IMR-90 (cell line): ENCODE data around the gene C2orf92. TPM values are rescaled to one million over a fixed set of nuclear protein-coding genes. Genes with fewer than 3 reads are reported as not detected.

ENCODE experiments used
- ATAC-seq: fragments of 200-7000 bp; cut with Tn5 transposase; 2 replicates; pipeline ENCODE4 v1.9.1; 2020; ENCODE audit warnings: low read depth, mild to moderate bottlenecking, moderate library complexity
- BruUV-seq: library from RNA; stranded (reverse); fragments of 400-500 nt; replicated peaks from 2 replicates; lab custom pipeline; 2021; lab: Mats Ljungman, UMichigan
- CTCF ChIA-PET: fragments of 300-600 bp; formaldehyde crosslinking; extraction: SDS; loops from one replicate; lab custom pipeline; 2021; ENCODE audit warnings: antibody characterized with exemption; lab: Yijun Ruan, JAX
- POLR2A ChIA-PET: fragments of 300-600 bp; sonication (Branson Sonifier 250); formaldehyde crosslinking; loops from one replicate; lab custom pipeline; 2022; ENCODE audit warnings: antibody characterized with exemption; ENCODE audit not compliant: unreplicated experiment; lab: Charles Lee
- DNase-seq: peaks from one replicate; pipeline ENCODE4 v3.0.0; 2013
- H2AFZ ChIP-seq: replicated peaks from 2 replicates; pipeline ENCODE3; 2013; ENCODE audit warnings: low read length, mild to moderate bottlenecking; ENCODE audit not compliant: poor library complexity
- H2AK5ac ChIP-seq: 2 replicates; pipeline ENCODE4 v1.6.1; 2013; ENCODE audit warnings: low read depth, low read length, inconsistent platforms
- H2AK9ac ChIP-seq: replicated peaks from 2 replicates; pipeline ENCODE3; 2013; ENCODE audit warnings: mild to moderate bottlenecking, low read depth, low read length, moderate library complexity; ENCODE audit not compliant: poor library complexity
- H2BK120ac ChIP-seq: 2 replicates; pipeline ENCODE4 v1.6.1; 2013; ENCODE audit warnings: low read depth, low read length, inconsistent platforms
- H2BK15ac ChIP-seq: 3 replicates; pipeline ENCODE4 v1.6.1; 2013; ENCODE audit warnings: low read depth, low read length, inconsistent platforms
- H2BK20ac ChIP-seq: 2 replicates; pipeline ENCODE4 v1.6.1; 2013; ENCODE audit warnings: low read depth, mild to moderate bottlenecking, inconsistent platforms, low read length, moderate library complexity
- H2BK5ac ChIP-seq: 2 replicates; pipeline ENCODE4 v1.6.1; 2013; ENCODE audit warnings: mild to moderate bottlenecking, low read depth, low read length, inconsistent platforms; ENCODE audit not compliant: poor library complexity, severe bottlenecking
- H3K14ac ChIP-seq: replicated peaks from 2 replicates; pipeline ENCODE4 v1.6.1; 2013; ENCODE audit warnings: low read depth, low read length, inconsistent platforms
- H3K18ac ChIP-seq: 2 replicates; pipeline ENCODE4 v1.6.1; 2013; ENCODE audit warnings: low read depth, low read length, control low read depth
- H3K23ac ChIP-seq: 2 replicates; pipeline ENCODE4 v1.6.1; 2013; ENCODE audit warnings: low read depth, low read length, inconsistent platforms
- H3K27ac ChIP-seq: 2 replicates; pipeline ENCODE4 v1.5.1; 2013; ENCODE audit warnings: mild to moderate bottlenecking, control low read depth, low read length; ENCODE audit not compliant: insufficient read depth
- H3K27me3 ChIP-seq: 2 replicates; pipeline ENCODE4 v1.6.1; 2013; ENCODE audit warnings: low read length; ENCODE audit not compliant: control insufficient read depth, insufficient read depth
- H3K36me3 ChIP-seq: 2 replicates; pipeline ENCODE4 v1.6.1; 2013; ENCODE audit warnings: low read length, mixed read lengths; ENCODE audit not compliant: control insufficient read depth, insufficient read depth
- H3K4ac ChIP-seq: 2 replicates; pipeline ENCODE4 v1.6.1; 2013; ENCODE audit warnings: low read depth, low read length, inconsistent platforms
- H3K4me1 ChIP-seq: 2 replicates; pipeline ENCODE4 v1.6.1; 2013; ENCODE audit warnings: low read length, mixed read lengths; ENCODE audit not compliant: control insufficient read depth, insufficient read depth
- H3K4me2 ChIP-seq: 2 replicates; pipeline ENCODE4 v1.6.1; 2013; ENCODE audit warnings: low read depth, mild to moderate bottlenecking, control low read depth, low read length, moderate library complexity
- H3K4me3 ChIP-seq: 2 replicates; pipeline ENCODE4 v1.5.1; 2013; ENCODE audit warnings: low read depth, mild to moderate bottlenecking, control low read depth, low read length, moderate library complexity; ENCODE audit not compliant: insufficient read depth
- H3K56ac ChIP-seq: 2 replicates; pipeline ENCODE4 v1.6.1; 2013; ENCODE audit warnings: low read length, inconsistent platforms; ENCODE audit not compliant: insufficient read depth; ENCODE audit errors: extremely low read depth
- H3K79me1 ChIP-seq, 2 experiments: 2 replicates each; pipeline ENCODE4 v1.6.1; 2013; ENCODE audit warnings: low read length in 2 of 2, inconsistent platforms in 1 of 2, low read depth in 1 of 2
- H3K9ac ChIP-seq: 2 replicates; pipeline ENCODE4 v1.6.1; 2013; ENCODE audit warnings: low read depth, low read length, control low read depth
- H3K9me1 ChIP-seq: 2 replicates; pipeline ENCODE4 v1.6.1; 2013; ENCODE audit warnings: low read length, inconsistent platforms; ENCODE audit not compliant: insufficient read depth
- H3K9me3 ChIP-seq: 2 replicates; pipeline ENCODE4 v1.6.1; 2013; ENCODE audit warnings: low read length; ENCODE audit not compliant: control insufficient read depth, insufficient read depth
- H4K20me1 ChIP-seq: 2 replicates; pipeline ENCODE4 v1.6.1; 2013; ENCODE audit warnings: low read length, inconsistent platforms; ENCODE audit not compliant: insufficient read depth
- H4K5ac ChIP-seq: 2 replicates; pipeline ENCODE4 v1.6.1; 2013; ENCODE audit warnings: mild to moderate bottlenecking, low read depth, low read length, control low read depth
- H4K8ac ChIP-seq, 2 experiments: 2 replicates each; pipeline ENCODE4 v1.6.1; 2013; ENCODE audit warnings: low read depth in 2 of 2, low read length in 2 of 2, control low read depth in 1 of 2, inconsistent platforms in 1 of 2
- H4K91ac ChIP-seq: 2 replicates; pipeline ENCODE4 v1.6.1; 2013; ENCODE audit warnings: low read depth, low read length, inconsistent platforms; ENCODE audit not compliant: insufficient read depth
- MXI1 ChIP-seq: IDR thresholded peaks from 2 replicates; pipeline ENCODE4 v1.6.1; 2012; ENCODE audit warnings: low read depth, mild to moderate bottlenecking, low read length, moderate library complexity, borderline replicate concordance
- NFE2L2 ChIP-seq: fragments of 150-350 bp; IDR thresholded peaks from 2 replicates; pipeline ENCODE4 v1.6.1; 2016; ENCODE audit warnings: low read depth, mild to moderate bottlenecking, low read length
- POLR2A ChIP-seq: IDR thresholded peaks from 2 replicates; pipeline ENCODE4 v1.6.1; 2012; ENCODE audit warnings: mild to moderate bottlenecking, low read depth, low read length
- RCOR1 ChIP-seq: IDR thresholded peaks from 2 replicates; pipeline ENCODE4 v1.6.1; 2012; ENCODE audit warnings: mild to moderate bottlenecking, low read length, improper control_type of control experiment; ENCODE audit not compliant: insufficient replicate concordance
- SMC3 ChIP-seq: fragments of 150-350 bp; IDR thresholded peaks from 2 replicates; pipeline ENCODE4 v1.6.1; 2016; ENCODE audit warnings: low read depth, mild to moderate bottlenecking, antibody characterized with exemption, low read length, moderate library complexity
- WGBS, 2 experiments: methylation state at CpG; one replicate each; pipeline versions ENCODE4 v1.1.5 to v1.1.7; 2013; ENCODE audit warnings: missing lambda C conversion rate in 2 of 2; ENCODE audit not compliant: insufficient read length in 1 of 2; ENCODE audit errors: extremely low coverage in 2 of 2; 5-methylcytosine and 5-hydroxymethylcytosine counted together
- dilution Hi-C: fragments of 300-500 bp; cut with HindIII; formaldehyde crosslinking; loops from one replicate; pipeline ENCODE4 v1.14.3; 2018; ENCODE audit warnings: low sequenced_read_pairs; ENCODE audit not compliant: unreplicated experiment
- in situ Hi-C: fragments of 300-500 bp; cut with MboI; formaldehyde crosslinking; loops from 3 replicates; pipeline ENCODE4 v1.14.3; 2019; ENCODE audit warnings: low sequenced_read_pairs, inconsistent platforms, mixed read lengths
- intact Hi-C: fragments of 100-400 bp; cut with micrococcal nuclease; formaldehyde crosslinking; loops from 2 replicates; pipeline ENCODE4 v1.10.0; 2022
- polyA plus RNA-seq, 3 experiments: library from polyadenylated mRNA; depleted of rRNA; stranded (reverse); fragments of >200 nt; gene quantifications; 2 replicates each; pipeline ENCODE4 v1.2.3, GENCODE V29; 2012; ENCODE audit warnings: low replicate concordance in 1 of 3
- total RNA-seq: library from RNA; depleted of rRNA; stranded (reverse); fragments of >200 nt; gene quantifications from 2 replicates; pipeline ENCODE4 v1.2.3, GENCODE V29; 2012

C2orf92 gene
- total and polyA plus RNA-seq, 2 of the 4 experiments (the other 2 are of a cell fraction) = 0.90 to 2.5 TPM

- in situ Hi-C loops = loop anchor here (25.0 kb wide), 1 partner anchor 1596 kb away; no protein-coding TSS in a partner anchor
These were observed 11.4 kb upstream of the C2orf92 start for GRCh38 chr2:97657986-97658690.

More at GRCh38 chr2:97657986-97658690, 11.4 kb upstream of the C2orf92 start:
- no peak for DNase-seq
- dilution Hi-C loops = no loop called here
- H2AK9ac ChIP-seq = no peak overlapping the region
- no peak overlapping the region for H3K14ac ChIP-seq
- no peak overlapping the region for H3K23ac ChIP-seq
- no peak overlapping the region for H4K8ac ChIP-seq
- TF ChIP-seq SMC3 (no peak), MXI1 (no peak), RCOR1 (no peak), POLR2A (no peak), NFE2L2 (no peak)
- no TSS peak for BruUV-seq
- no peak overlapping the region for H2BK20ac ChIP-seq
- intact Hi-C loops = no loop called here
- ChIA-PET POLR2A (no interaction called here), CTCF (no interaction called here)
- no peak overlapping the region for H3K4me2 ChIP-seq
- no peaks in the 10 kb centered on the region for H3K27me3 ChIP-seq
- H3K56ac ChIP-seq = no peak overlapping the region
- WGBS, 2 experiments = 95% methylated on average over 20 of the region's 37 CpGs; no CpG with 5 or more reads in 1 of the 2 experiments
- no peak overlapping the region for H4K5ac ChIP-seq
- no peak overlapping the region for H3K4me3 ChIP-seq
- H3K18ac ChIP-seq = no peak overlapping the region
- peaks cover 15% of the 10 kb centered on the region for H3K9me3 ChIP-seq
- H3K4me1 ChIP-seq = peaks cover 9% of the 10 kb centered on the region
- 0 out of 2 replicates have a peak, but pooled peaks cover 8% of the 10 kb centered on the region for H4K20me1 ChIP-seq
- H3K9me1 ChIP-seq = peaks cover 11% of the 10 kb centered on the region
- H2BK15ac ChIP-seq = no peak overlapping the region
- no peak overlapping the region for H2AK5ac ChIP-seq
- H3K9ac ChIP-seq = no peak overlapping the region
- peaks cover 45% of the 10 kb centered on the region for H3K36me3 ChIP-seq
- H3K79me1 ChIP-seq = peaks cover 12 to 48% of the 10 kb centered on the region in 2 experiments; a peak in 3 of 4 replicates
- no peak overlapping the region for H3K27ac ChIP-seq
- peak overlapping the region; percentile 15 for H2AFZ ChIP-seq
- no peak for ATAC-seq
- no peak overlapping the region for H3K4ac ChIP-seq
- no peak overlapping the region for H4K91ac ChIP-seq
- H2BK120ac ChIP-seq = no peak overlapping the region
- H2BK5ac ChIP-seq = no peak overlapping the region
